Lung (tissue), 13 donors: ENCODE results near the gene ACAT2. TPM values are rescaled to one million over a fixed set of nuclear protein-coding genes. Genes with fewer than 3 reads are reported as not detected.

Source experiments
- ATAC-seq: fragments of 200-7000 bp; cut with Tn5 transposase; one replicate; pipeline ENCODE4 v1.9.1; 2020; ENCODE audit warnings: moderate number of reproducible peaks; ENCODE audit not compliant: insufficient read depth, low FRiP score
- DNase-seq, 3 donors: peaks; one replicate each; pipeline ENCODE4 v3.0.0-alpha.2; 2013 to 2017
- H3K27ac ChIP-seq, 2 donors: one replicate each; pipeline ENCODE4 v1.5.1; 2013; ENCODE audit warnings: mild to moderate bottlenecking in 2 of 2, moderate library complexity in 2 of 2, control low read depth in 1 of 2, inconsistent platforms in 1 of 2, low read depth in 1 of 2, low read length in 1 of 2
- H3K27me3 ChIP-seq, 3 donors: one replicate each; pipeline ENCODE4 v1.5.1; 2013; ENCODE audit warnings: low read length in 2 of 3; ENCODE audit not compliant: control insufficient read depth in 3 of 3, insufficient read depth in 3 of 3
- H3K36me3 ChIP-seq, 4 donors: one replicate each; pipeline ENCODE4 v1.5.1; 2013; ENCODE audit warnings: low read length in 4 of 4, mild to moderate bottlenecking in 1 of 4, moderate library complexity in 1 of 4; ENCODE audit not compliant: control insufficient read depth in 4 of 4, insufficient read depth in 4 of 4
- H3K4me1 ChIP-seq, 5 donors: one replicate each; pipeline ENCODE4 v1.5.1; 2013; ENCODE audit warnings: low read length in 5 of 5, mild to moderate bottlenecking in 2 of 5, moderate library complexity in 1 of 5; ENCODE audit not compliant: control insufficient read depth in 5 of 5, insufficient read depth in 5 of 5
- H3K4me3 ChIP-seq: one replicate; pipeline ENCODE4 v1.5.1; 2013; ENCODE audit warnings: mild to moderate bottlenecking, control low read depth, moderate library complexity
- H3K9ac ChIP-seq, 2 donors: one replicate each; pipeline ENCODE4 v1.5.1; 2013; ENCODE audit warnings: low read length in 2 of 2, control low read depth in 1 of 2; ENCODE audit not compliant: insufficient read depth in 1 of 2
- H3K9me3 ChIP-seq, 4 donors: one replicate each; pipeline ENCODE4 v1.5.1; 2013; ENCODE audit warnings: low read length in 3 of 4, mild to moderate bottlenecking in 1 of 4, moderate library complexity in 1 of 4; ENCODE audit not compliant: control insufficient read depth in 4 of 4, insufficient read depth in 3 of 4
- WGBS, 2 donors: extraction: QIAGEN DNeasy Blood & Tissue Kit; methylation state at CpG; one replicate each; pipeline ENCODE4 v1.1.7; 2013; 5-methylcytosine and 5-hydroxymethylcytosine counted together
- polyA plus RNA-seq, 2 donors: library from polyadenylated mRNA; stranded (reverse); fragments of 200-250 nt; gene quantifications; one replicate each; pipeline ENCODE4 v1.2.1, GENCODE V29; 2013
- small RNA-seq: library from RNA; depleted of rRNA; stranded (forward); fragments of <200 nt; gene quantifications from one replicate; pipeline ENCODE3, GENCODE V24; 2014; ENCODE audit warnings: low replicate concordance
- total RNA-seq, 2 donors: library from RNA; depleted of rRNA in 1 of 2; stranded (reverse); fragments of >200 nt in 1 of 2; gene quantifications; one replicate each; pipeline ENCODE4 v1.2.1, GENCODE V29; 2014 to 2021
- TF ChIP-seq, protein P1 (sequence below): IDR thresholded peaks from 2 replicates; pipeline ENCODE4 v1.5.1; 2012; ENCODE audit warnings: mild to moderate bottlenecking; ENCODE audit errors: control extremely low read depth, extremely low read depth
- donor health status: control.
- donor health status: control.
- donor health status: Bipolar disorder and iron deficiency.
- donor health status: healthy.
- donor health status: DM: yes; HTN: yes; CAD: no.

Gene ACAT2
- total and polyA plus RNA-seq, 4 donors = 20.8 to 84.4 (median 67.6) TPM

DNA sequence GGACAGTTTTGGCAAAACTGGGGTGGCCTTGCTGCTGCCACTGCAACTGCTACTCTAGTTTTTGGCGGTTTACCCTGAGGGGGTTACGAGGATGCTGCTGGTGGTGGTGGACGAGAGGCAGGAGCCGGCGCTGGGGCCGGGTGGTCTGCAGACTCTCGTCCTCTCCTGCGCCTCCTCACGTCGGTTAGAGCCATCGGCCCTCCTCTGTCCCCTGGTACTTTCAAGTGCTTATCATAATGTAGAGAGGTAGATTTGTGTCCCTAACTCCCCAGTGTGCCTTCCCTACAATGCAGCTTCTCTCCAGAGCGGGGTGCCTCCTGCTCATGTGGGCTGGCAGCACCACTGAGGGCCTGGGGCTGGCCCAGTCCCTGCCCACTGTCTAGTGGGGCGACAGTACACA lies 64.2 kb downstream of the ACAT2 start:
- WGBS, 2 donors = 95 to 96% methylated on average over 13 of the region's 13 CpGs
- no peak for DNase-seq
- no peaks in the 10 kb centered on the region for H3K4me1 ChIP-seq
- no peaks in the 10 kb centered on the region for H3K27me3 ChIP-seq
- no peak overlapping the region for H3K9ac ChIP-seq
- no peak for ATAC-seq
- no peaks in the 10 kb centered on the region for H3K9me3 ChIP-seq
- TF ChIP-seq, protein P1, sequence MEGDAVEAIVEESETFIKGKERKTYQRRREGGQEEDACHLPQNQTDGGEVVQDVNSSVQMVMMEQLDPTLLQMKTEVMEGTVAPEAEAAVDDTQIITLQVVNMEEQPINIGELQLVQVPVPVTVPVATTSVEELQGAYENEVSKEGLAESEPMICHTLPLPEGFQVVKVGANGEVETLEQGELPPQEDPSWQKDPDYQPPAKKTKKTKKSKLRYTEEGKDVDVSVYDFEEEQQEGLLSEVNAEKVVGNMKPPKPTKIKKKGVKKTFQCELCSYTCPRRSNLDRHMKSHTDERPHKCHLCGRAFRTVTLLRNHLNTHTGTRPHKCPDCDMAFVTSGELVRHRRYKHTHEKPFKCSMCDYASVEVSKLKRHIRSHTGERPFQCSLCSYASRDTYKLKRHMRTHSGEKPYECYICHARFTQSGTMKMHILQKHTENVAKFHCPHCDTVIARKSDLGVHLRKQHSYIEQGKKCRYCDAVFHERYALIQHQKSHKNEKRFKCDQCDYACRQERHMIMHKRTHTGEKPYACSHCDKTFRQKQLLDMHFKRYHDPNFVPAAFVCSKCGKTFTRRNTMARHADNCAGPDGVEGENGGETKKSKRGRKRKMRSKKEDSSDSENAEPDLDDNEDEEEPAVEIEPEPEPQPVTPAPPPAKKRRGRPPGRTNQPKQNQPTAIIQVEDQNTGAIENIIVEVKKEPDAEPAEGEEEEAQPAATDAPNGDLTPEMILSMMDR = no peak
- no peaks in the 10 kb centered on the region for H3K36me3 ChIP-seq
- no peak overlapping the region for H3K4me3 ChIP-seq
- H3K27ac ChIP-seq = no peak overlapping the region

DNA sequence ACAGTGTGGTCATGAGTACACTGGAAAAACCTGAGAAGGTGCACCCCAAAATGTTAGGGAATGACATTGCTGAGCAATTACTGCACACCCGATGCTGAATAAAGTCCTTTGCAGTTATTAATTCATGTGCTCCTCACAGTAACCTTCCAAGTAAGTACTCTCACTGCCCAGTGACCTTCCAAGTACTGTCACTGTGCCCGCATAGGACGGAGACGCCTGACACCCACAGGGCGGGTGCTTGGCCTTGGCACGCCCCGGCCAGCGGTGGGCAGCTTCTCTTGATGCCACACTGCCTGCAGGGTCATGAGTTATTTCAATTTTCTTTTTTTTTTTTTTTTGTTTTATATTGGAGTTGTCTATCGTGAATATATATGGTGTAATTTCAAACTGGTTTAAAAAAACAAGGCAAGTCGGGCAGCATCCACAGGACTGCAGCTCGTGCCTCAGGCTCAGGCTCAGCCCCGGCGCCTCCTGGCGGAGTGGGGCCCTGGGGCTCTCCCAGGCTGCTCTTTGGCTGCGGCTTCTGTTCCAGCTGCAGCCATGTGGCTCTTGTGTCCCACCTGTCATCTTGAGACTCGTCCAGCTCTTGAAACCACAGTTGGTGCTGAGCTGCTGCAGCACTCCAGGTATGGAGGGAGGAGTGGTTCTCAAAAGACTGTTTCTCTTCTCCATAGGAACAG lies 65.3 kb downstream of the ACAT2 start:
- Histone ChIP-seq H3K36me3 (no peaks in the 10 kb centered on the region), H3K4me1 (peaks cover 0 to 1% (median 0%) of the 10 kb centered on the region in 5 donors), H3K4me3 (no peak overlapping the region), H3K27me3 (no peaks in the 10 kb centered on the region), H3K27ac (no peak overlapping the region), H3K9me3 (no peaks in the 10 kb centered on the region), H3K9ac (no peak overlapping the region)
- DNase-seq (no peak), ATAC-seq (no peak)
- 87 to 91% methylated on average over 16 of the region's 16 CpGs for WGBS, 2 donors
- TF ChIP-seq, protein P1 = no peak

DNA sequence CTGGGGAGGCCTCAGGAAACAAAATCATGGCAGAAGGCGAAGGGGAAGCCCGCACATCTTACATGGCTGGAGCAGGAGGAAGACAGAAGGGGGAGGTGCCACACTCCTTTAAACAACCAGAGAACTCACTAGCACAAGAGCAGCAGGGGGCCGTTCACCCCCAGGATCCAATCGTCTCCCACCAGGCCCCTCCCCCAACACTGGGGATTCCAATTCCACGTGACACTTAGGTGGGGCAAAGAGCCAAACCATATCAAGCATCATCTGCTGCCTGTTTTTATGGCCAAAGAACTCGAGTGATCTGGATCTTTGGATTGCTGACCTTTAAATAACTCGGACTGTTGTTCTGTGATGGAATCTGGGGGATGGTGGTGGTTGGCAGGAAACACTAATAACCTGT lies 66.2 kb downstream of the ACAT2 start:
- Histone ChIP-seq H3K36me3 (no peaks in the 10 kb centered on the region), H3K27ac (no peak overlapping the region), H3K9me3 (no peaks in the 10 kb centered on the region), H3K4me3 (no peak overlapping the region), H3K9ac (no peak overlapping the region), H3K27me3 (no peaks in the 10 kb centered on the region), H3K4me1 (peaks cover 0 to 1% (median 0%) of the 10 kb centered on the region in 5 donors)
- 55 to 70% methylated on average over 7 of the region's 7 CpGs for WGBS, 2 donors
- ATAC-seq = no peak
- TF ChIP-seq, protein P1 = no peak
- DNase-seq = peak in 2 of 3 donors; percentile 16 to 20

Small RNA genes lying within 50 kb of the gene (small RNA-seq; reads per million reads assigned to genes)
- gene RNU4ATAC18P = not detected
- gene SNORA20 = 71.9 reads per million, percentile 98 among the genes with 10 or more reads in this experiment
- gene SNORA29 = not detected

Other genes with a start within 250 kb of the ACAT2 start
- 100 to 1,000 TPM; 797 to 807 TPM for gene SOD2, start 68.8 kb upstream of the ACAT2 start, total RNA-seq
- gene SOD2, start 68.8 kb upstream of the ACAT2 start, polyA plus RNA-seq = 1,000 to 10,000 TPM in 1 of 2 donors, 100 to 1,000 TPM in 1; 219 to 3,918 TPM
- gene WTAP, start 34.5 kb upstream of the ACAT2 start, total RNA-seq = 100 to 1,000 TPM in 1 of 2 donors, 10 to 100 TPM in 1; 85.0 to 140 TPM
- gene WTAP, start 34.5 kb upstream of the ACAT2 start, polyA plus RNA-seq = 100 to 1,000 TPM in 1 of 2 donors, 10 to 100 TPM in 1; 70.8 to 145 TPM
- 100 to 1,000 TPM; 129 to 206 TPM for gene TCP1, start 27.6 kb downstream of the ACAT2 start, total RNA-seq
- gene TCP1, start 27.6 kb downstream of the ACAT2 start, polyA plus RNA-seq = 100 to 1,000 TPM in 1 of 2 donors, 10 to 100 TPM in 1; 80.0 to 109 TPM
- gene MRPL18, start 28.4 kb downstream of the ACAT2 start, total RNA-seq = 10 to 100 TPM; 42.9 to 63.2 TPM
- gene MRPL18, start 28.4 kb downstream of the ACAT2 start, polyA plus RNA-seq = 100 to 1,000 TPM in 1 of 2 donors, 10 to 100 TPM in 1; 59.4 to 120 TPM
- gene PNLDC1, start 38.2 kb downstream of the ACAT2 start, total RNA-seq = under 1 TPM; 0.23 to 0.28 TPM
- gene PNLDC1, start 38.2 kb downstream of the ACAT2 start, polyA plus RNA-seq = under 1 TPM; 0.14 to 0.19 TPM
- under 1 TPM in 1 of 2 donors, not detected in 1; 0.14 TPM for gene MAS1, start 128.9 kb downstream of the ACAT2 start, total RNA-seq
- under 1 TPM; 0.01 to 0.02 TPM for gene MAS1, start 128.9 kb downstream of the ACAT2 start, polyA plus RNA-seq
- 100 to 1,000 TPM; 118 to 125 TPM for gene IGF2R, start 207.0 kb downstream of the ACAT2 start, total RNA-seq
- gene IGF2R, start 207.0 kb downstream of the ACAT2 start, polyA plus RNA-seq = 10 to 100 TPM; 30.0 to 67.3 TPM